ENCODE data around the gene CACNA1A.

The CACNA1A gene

DNA sequence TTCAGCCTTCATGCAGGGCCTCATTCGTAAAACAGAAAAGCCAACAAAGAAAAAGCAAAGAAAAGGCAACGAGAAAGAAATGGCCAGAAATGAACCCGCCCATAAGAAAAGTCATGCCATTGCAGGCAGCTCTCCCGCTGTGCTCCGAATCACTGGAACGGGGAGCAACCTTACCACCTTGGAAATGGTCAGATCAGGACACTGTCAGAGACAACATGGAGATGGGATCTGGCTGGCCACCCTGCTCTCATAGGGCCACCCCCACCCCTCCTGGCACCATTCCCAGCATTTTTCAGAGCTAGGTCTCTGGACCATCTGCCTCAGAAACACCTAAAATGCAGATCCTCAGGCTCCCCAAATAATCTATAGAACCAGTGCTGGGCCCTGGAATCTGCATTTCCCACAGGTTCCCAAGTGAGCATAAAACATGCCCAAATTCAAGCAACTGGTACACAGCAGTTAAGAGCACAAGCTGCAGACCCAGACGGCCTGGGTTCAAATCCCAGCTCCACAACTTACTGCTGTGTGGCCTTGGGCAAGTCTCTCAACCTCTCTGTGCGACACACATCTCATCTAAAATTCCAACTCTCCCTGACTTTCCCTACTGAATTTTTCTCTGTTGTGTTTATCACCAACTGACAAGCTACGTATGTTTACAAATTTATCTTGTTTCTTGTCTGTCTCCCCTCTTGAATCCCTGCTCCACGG is 204.5 kb downstream of the CACNA1A start:
- DNase-seq, result no peak

DNA sequence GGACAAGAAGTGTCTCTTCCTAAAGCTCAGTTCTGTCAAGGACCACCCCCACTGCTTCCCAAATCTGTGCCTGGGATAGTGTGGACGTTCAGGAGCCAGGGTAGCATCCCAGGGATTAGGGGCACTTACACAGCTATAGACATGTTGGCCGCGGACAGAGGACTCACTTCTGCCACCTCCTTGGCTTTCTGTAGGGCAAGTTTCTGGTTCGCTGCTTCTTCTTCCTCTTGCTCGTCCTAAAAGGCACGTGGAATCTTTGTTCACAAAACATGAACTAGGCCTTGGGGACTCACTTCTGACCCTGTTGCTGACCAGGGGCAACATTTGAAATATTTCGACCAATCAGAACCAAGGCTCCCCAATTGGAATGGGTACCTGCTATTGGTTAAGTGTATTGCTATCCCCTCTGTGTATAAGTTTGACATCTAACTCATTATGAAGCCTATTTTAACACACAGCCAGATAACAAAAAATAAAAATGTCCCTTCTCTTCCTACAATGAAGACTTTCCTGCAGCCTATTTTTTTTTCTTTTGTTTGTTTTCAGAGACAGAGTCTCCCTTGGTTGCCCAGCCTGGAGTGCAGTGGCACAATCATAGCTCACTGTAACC is 205.8 kb downstream of the CACNA1A start:
- no peak for DNase-seq

DNA sequence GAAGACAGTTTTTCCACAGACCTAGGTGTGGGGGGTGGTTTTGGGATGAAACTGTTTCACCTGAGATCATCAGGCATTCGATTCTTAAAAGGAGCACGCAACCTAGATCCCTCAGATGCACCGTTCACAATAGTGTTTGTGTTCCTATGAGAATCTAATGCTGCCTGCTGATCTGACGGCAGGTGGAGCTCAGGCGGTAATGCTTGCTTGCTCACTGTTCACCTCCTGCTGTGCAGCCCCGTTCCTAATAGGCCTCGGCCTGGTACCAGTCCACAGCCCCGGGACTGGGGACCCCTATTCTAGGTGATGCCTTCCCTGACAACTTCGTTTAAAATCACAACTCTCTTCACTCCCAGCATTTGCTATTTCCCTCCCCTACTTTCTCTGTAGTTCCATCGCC is 206.4 kb downstream of the CACNA1A start:
- no peak for DNase-seq

DNA sequence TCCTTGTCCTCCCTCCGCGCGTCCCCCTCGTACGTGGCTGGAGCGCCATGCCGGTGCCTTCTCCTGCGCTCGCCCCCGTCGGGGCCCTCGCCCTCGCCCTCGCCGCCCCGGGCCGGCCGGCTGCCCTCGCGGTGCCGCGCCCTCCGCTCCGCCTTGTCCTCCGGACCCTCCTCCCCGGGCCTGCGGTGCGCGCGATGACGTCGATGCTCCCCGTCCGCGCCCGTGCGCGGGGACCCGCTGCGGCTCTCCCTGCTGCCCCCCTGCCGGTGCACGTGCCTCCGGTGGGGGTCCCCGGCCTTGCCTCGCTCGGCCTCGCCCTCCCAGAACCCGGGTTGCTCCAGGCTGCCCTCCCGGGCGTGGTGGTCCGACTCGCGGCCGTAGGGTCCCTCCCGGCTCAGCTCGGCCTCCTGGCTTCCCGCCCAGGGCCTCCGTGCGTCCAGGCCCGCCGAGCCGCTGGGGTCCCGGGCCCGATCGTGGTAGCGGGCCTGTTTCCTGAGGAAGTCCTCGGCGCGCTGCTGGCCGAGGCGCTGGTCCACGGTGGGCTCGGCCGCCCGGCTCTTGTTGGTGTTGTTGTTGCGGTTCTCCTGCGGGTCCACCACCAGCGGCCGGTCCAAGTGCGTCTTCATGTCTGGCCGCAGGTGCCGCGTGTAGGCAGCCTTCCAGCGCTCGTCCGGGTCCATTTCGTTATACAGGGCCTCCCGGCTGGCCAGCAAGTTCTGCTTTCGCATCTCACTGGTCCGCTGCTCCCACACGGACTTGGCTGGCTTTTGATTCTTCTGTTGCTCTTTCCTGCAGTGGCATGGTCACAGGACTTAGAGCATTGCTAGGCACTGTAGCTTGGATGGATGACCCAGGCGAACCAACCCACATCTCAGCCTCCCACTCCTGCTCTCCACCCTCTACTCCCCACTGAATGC is 207.5 kb downstream of the CACNA1A start:
- DNase-seq, result no peak

DNA sequence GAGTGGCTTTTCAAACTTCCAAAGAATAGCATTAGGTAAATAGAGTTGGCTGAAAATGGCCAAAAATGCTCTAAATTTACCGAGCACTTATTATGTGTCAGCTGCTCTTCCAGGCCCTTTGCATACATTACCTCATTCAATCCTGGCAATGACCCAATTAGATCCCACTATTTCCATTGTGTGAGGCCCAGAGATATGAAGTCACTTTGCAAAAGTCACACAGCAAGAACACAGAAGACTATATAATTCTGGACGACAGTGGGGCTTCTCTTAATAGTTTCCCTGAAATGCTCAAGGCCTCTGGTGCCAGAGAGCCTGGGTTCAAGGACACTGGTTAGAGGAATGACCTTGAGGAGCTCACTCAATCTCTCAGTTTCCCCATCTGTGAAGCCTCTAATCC is 209.3 kb downstream of the CACNA1A start:
- no peak for DNase-seq

DNA sequence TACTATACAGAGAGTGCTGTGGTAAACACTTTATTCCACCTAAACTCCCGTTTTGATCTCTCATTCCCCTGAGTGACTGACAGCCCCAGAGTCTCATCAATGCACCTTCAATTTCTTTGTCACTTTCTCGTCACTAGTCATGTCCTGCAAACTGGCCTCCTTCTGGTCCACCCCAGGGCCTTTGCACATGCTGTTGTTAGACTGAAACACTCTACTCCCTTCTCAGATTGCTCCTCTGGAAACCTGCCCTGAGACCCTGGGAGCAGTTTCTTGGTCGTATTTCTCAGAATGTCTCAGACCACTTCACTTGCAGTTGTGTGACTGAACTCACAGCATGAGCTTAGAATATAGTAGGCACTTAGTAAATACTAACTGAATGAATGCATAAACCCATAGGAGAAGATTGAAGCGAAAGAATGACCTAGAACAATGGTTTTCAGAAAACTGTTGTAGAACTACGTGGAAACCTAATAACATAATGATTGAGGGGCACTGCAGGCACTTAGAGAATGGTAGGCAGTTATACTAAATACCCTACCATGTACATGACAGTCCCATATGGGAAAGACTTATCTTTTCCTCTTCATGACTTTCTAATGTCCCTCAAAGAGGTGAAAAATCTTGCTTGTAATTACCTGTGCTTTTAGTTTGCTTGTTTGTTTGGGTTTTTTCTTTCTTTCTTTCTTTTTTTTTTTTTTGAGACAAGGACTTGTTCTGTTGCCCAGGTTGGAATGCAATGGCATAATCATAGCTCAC is 211.3 kb downstream of the CACNA1A start:
- no peak for DNase-seq

DNA sequence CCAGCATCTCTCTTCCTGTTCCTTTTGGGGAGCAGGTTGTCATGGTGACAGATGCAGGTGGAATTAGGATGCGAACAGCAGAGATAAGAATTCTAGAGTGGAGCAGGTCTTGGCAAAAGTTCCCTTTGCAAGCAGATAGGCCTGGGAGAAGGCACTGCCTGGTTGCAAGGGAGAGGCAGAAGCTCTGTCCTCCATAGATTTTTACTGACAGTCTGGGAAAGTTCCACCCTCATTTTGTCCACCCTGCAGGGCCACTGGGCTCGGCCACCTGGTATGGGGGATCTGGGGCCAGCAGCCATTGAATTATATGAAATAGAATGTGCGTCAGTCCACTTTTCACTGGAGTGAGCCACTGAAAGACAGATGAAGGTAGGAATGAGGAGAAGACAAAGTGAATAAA is 214.4 kb downstream of the CACNA1A start:
- DNase-seq, result no peak

DNA sequence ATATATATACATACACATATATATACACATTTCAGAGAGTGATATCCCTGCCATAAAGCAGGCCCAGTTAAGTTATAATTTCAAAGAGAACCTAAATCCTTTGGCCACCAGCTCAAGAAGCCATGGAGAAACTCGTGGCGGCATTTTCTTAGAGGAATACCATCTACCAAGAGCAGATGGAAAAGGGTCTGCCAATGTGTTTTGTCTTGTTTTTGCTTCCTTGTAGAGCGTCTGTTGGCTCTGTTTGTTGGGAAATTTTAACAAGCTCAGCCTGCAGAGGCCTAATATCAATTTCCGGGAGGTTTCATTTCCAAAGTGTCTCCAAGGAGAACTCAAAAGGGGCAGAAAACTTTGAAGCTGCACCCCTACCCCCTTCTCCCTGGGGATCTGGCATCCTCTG is 215.5 kb downstream of the CACNA1A start:
- no peak for DNase-seq

DNA sequence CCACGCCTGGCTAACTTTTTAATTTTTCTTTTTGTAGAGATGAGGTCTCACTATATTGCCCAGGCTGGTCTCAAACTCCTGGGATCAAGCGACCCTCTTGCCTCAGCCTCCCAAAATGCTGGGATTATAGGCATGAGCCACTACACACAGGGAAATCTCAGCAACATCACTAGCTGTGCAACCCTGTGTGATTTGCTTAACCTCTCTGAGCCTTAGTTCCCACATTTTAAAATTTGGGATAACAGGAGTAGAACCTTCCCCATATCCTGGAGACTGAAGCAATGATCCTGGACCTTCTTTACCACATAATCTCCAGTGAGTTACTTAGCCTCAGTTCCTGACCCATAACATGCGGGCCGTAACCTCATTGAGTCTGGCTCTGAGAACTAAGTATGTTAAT is 217.0 kb downstream of the CACNA1A start:
- no peak for DNase-seq

DNA sequence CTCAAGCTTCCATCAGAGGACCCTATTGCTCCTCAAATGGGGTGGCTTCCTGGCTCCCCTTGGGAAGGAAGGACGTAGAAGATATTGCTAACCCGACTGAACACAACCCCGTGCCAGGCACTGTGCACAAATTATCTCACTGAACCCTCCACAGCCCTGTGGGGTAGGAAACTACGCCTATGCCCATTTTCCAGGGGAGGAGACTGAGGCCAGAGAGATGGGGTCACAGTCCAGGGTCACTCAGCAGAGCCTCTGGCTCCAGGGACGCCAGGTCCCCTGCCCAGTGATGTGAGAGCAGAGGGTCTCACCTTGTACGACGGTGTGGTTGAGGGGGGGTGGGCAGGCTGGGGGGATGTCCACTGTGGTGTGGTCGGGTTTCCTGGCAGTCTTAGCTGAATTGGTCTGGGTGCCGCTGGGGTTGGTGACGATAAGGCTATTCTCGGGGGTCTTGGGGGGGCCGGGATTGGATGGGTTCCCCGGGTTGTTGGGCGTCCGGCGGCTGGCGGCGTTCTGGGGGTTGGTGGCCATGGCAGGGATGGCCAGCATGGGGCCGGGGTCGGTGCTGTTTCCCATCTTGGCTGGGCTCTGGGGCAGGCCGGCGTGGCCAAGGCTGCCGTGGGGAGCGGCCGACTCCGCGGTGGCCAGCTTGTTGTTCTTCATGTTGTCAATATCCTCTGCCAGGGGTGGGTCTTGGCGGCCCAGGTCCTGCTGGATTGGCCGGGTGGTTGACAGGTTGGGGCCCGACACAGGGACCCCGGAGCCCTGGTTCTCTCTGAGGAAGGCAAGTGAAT is 219.9 kb downstream of the CACNA1A start:
- no peak for DNase-seq

DNA sequence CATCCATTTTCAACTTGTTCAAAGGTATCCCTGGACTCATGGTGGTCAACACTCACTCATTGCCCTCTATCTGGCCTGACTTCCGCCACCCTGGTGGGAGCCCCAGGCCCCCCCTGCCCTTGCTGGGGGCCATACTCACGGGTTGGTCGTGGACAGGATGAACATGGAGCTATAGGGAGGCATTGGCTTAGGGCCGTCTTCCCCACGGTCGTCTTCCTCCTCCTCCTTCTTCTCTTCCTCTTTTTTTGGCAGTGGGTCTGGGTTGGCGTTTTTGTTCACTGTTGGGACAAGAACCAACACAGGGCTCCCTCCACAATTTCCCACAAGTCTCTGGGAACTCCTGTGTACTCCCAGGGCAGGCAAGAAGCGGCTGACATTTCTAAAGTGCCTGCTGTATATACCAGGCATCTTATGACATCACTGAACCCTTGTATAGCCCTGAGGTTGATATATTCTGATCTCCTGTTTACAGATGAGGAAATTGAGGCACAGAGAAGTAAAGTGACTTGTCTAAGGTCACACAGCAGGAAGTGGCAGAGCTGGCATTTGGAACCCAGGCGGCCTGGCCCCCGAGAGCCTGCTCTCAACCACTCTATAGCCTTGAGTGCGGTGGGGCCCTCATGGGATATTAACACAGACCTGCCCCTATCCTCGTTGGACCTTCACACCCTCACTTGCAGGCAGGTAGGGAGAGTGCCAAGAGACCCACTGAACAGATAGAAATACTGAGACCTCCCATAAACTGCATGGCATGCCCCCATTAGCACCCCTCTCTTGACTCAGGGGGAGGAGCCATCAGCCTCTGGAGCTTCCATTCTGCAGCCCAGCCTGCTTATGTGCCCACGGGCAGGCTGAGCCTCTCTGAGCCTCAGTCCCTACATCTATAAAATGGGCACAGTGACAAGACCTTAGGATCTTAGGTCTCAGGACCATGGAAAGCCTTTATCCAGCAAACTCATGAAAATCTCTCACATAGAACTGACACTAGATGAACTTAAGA is 221.1 kb downstream of the CACNA1A start:
- no peak for DNase-seq

DNA sequence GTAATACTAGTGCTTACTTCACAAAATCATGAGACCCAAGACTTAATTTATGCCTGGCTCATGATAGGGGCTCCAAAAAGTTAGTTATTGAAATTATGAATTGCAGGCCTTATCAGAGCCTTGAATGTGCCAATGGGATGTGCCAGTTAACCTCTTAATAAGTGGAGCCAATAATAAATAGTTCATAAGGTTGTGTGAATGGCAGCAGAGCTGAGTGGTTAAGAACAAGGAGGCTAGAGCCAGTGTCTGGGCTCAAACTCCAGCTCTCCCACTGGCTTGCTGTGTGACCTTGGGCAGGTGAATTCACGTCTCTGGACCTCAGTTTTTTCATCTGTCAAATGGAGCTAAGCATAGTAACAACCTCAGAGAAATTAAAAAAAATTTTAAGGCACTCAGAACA is 222.4 kb downstream of the CACNA1A start:
- no peak for DNase-seq

DNA sequence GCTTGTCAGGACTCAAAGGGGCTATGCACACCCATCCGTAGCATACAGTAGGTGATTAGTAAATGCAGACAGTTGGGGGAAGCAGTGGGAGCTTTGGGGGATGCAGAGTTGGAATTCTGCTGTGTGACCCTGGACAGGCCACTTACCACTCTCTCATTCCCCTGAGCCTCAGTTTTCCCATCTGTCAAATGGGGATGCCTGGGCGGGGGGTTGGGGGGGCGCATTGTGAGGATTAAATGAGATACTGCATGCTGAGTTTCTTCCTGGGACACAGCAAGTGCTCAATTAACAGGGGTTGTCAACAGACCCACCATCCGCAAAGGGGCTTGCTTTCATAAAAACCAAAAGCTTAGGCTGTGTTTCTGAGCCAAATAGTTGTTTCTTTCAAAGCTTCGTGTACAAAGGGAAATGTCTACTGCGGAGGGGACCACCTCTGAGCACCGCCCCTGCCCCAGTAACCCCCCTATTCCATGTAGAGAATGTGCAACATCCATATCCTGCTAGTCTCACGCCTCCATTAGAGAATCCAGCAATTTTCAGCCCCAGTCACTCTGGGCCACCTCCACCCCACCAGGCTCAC is 223.7 kb downstream of the CACNA1A start:
- DNase-seq, result no peak

DNA sequence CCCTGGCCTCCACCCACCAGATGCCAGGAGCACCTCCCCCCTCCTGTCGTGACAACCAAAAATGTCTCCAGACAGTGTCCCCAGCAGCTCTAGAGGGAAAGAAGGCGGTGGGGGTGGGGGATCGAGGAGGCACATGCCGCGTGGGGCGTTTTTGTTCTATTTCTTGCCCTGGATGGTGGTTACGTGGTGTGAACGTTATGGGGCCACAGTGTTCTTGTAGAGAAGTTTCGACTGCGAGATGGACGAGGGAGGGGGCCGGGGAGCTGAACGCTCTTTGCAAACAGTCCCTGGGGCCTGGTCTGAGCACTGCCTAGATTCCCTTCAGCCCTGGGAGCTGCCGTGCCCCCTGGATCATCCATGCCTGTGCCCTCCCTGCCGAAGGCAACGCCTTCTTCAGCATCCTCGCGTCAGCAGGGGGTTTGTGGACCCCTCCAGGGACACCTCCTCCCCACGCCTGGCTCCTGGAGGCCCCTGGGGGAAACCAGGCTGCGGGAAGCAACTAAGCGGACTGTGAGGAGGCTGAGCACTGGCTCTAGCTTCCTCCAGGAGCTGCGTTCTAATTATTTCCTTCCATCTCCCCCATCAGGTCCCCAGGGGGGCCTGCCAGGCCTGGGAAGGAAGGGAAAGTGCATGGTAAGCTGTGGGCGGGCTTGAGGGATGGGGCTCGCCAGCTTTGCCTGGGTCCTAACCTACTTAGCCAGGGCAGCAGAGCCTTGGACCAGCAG is 224.6 kb downstream of the CACNA1A start:
- no peak for DNase-seq

DNA sequence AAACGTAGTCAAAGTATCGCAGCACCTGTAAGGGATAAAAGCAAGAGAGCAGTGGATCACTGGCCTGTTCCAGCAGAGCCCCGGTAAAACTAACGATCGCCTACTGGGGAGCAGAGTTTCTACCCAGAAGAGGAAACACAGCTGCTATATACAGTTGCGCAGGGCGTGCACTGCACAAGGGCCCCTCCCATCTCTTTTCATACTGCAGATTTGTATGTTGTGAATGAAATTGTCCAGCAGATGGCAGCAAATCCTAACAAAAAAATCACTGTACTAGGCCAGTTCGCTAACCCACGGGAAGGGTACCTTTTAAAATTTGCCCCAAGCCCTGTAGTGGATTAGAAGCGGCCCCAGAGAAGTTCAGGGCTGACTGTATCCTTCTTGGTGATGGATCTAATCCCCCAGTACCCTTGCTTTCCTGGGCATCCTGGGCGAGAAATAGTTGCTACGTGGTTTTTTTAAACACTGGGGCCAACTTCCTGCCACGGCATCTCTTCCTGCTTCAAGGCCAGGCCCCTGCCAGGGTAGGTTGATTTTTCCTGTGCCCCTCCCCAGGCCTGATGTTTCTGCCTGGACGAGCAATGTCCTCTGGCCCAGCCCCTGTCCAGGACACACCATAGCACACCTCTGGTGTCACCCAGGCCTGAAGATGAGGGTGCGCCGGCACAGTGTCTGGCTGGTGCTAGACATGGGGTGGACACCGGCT is 229.0 kb downstream of the CACNA1A start:
- DNase-seq, result peak; percentile 26

DNA sequence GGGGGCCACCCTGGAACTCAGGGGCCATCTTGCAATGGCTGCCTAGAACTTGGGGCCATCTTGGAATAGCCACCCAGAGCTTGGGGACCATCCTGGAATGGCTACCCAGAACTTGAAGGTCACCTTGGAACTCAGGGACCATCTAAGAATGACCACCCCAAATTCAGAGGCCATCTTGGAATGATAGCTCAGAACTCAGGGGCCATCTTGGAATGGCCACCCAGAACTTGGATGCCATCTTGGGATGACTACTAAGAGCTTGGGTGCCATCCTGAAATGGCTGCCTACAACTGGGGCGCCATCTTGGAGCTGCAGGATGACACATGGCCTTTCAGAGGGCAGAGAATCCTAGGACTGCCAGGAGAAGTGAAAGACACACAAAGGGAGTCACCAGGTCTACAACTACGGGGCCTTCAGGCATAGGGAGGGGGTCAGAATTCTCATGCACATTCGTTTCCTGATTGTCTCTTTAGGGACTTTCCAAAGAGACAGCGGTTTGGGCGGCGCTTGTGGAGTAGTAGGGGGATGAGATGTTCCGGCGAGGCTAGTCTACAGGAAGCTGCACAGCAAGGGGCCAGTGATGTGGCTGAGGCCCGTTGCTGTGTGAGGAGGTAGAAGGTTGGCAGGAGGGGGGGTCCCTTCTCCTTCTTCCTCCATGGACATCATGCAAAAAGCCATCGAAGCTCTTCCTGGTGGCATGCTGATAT is 231.1 kb downstream of the CACNA1A start:
- DNase-seq, result no peak

DNA sequence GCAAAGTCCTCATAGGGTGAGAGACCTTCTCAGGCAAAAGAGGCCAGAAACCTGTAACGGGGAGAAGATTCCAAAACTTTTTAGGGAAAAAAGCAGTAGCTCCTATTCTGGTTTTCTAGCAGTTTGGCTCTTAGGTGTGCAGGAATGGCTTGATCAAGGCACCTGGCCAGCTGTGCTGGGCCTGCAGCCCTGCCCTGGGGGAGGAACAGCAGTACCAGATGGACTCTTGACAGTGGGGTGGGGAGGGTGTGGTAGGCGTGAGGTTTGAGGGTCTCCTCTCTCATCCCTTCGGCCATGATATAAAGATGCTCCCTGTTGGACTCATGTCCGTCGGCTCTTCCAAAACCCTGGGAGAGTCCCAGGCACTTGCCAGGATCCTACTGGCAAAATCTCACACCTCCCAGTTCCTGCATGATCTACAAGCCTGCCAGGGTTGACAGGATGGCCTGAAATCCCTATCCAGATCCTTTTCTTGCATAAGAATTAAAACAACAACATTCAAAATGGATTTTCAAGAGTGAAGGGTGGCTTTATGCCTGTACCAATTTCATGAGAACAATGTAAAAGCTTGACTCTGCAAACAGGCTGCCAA is 235.7 kb downstream of the CACNA1A start:
- DNase-seq, result no peak

DNA sequence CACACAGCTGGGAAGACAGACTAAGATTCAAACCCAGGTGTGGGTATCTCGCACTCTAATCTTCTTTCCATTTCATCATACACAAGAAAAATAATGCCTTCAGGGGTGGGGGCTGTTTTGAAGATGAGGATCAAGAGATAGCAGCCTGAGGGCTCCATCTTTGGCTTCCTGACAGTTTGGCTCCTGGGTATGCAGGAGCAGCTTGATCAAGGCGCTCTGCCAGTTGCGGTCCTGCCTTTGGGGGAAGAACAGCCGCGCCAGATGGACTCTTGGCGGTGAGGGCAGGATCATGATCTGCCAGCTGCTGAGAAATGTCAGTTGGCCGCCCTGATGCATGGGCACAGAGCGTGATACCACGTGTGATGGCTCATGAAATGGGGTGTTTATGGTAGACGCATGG is 236.9 kb downstream of the CACNA1A start:
- DNase-seq, result no peak

Measured in GF-D8 (cell line).